NCI-H82 (cell line): ENCODE data around the gene PVALB.

Source experiments
- DNase-seq: peaks from one replicate; lab custom pipeline; 2025; lab: John Stamatoyannopoulos, UW

Gene PVALB

GRCh38 chr22:36772451-36772850, 44.4 kb downstream of the PVALB start:
- no peak for DNase-seq

- no peak for DNase-seq
These were observed 45.3 kb downstream of the PVALB start for GRCh38 chr22:36771356-36772063.

GRCh38 chr22:36770513-36771231, 46.2 kb downstream of the PVALB start:
- DNase-seq = no peak

GRCh38 chr22:36769541-36770512, 47.0 kb downstream of the PVALB start:
- no peak for DNase-seq

GRCh38 chr22:36768616-36769015, 48.2 kb downstream of the PVALB start:
- no peak for DNase-seq

GRCh38 chr22:36768141-36768540, 48.7 kb downstream of the PVALB start:
- DNase-seq = no peak

- DNase-seq = no peak
These were observed 49.6 kb downstream of the PVALB start for GRCh38 chr22:36767035-36767775.

- no peak for DNase-seq
These were observed 50.8 kb downstream of the PVALB start for GRCh38 chr22:36765943-36766450.

GRCh38 chr22:36765131-36765942, 51.5 kb downstream of the PVALB start:
- no peak for DNase-seq

GRCh38 chr22:36764641-36765040, 52.2 kb downstream of the PVALB start:
- DNase-seq = no peak

GRCh38 chr22:36764060-36764459, 52.8 kb downstream of the PVALB start:
- DNase-seq = no peak

- no peak for DNase-seq
These were observed 53.3 kb downstream of the PVALB start for GRCh38 chr22:36763576-36763975.

GRCh38 chr22:36762687-36763260, 54.1 kb downstream of the PVALB start:
- DNase-seq = no peak

- DNase-seq = no peak
These were observed 55.1 kb downstream of the PVALB start for GRCh38 chr22:36761553-36762240.

GRCh38 chr22:36760786-36761185, 56.0 kb downstream of the PVALB start:
- no peak for DNase-seq

- no peak for DNase-seq
These were observed 57.2 kb downstream of the PVALB start for GRCh38 chr22:36759481-36760159.

GRCh38 chr22:36758792-36759271, 58.0 kb downstream of the PVALB start:
- DNase-seq = no peak

GRCh38 chr22:36757668-36758211, 59.1 kb downstream of the PVALB start:
- peak; percentile 84 for DNase-seq
